ENCODE data around the gene AADACL2.
"Not testable (repeated sequence)": the region's sequence is repeated elsewhere in the genome, so short reads cannot be mapped to it uniquely, and the experiment has no call there.

The AADACL2 gene

GRCh38 chr3:151753846-151754245 lies 20.1 kb downstream of the AADACL2 start:
- in situ Hi-C loops (cut with HindIII; ENCODE audit: low sequenced_read_pairs): no loop called here
- no peak for TF ChIP-seq CTCF (IDR thresholded peaks at IDR 0.05; ENCODE audit: low read depth, low read length, missing control alignments)
- DNase-seq (ENCODE audit: low read depth): no peak
- H3K4me3 ChIP-seq (ENCODE audit: low read depth, low read length): no peak overlapping the region

- no peak for TF ChIP-seq CTCF (IDR thresholded peaks at IDR 0.05; ENCODE audit: low read depth, low read length, missing control alignments)
- no peak for DNase-seq (ENCODE audit: low read depth)
- no peak overlapping the region for H3K4me3 ChIP-seq (ENCODE audit: low read depth, low read length)
- in situ Hi-C loops (cut with HindIII; ENCODE audit: low sequenced_read_pairs): no loop called here
Measured at GRCh38 chr3:151761581-151761980, 27.9 kb downstream of the AADACL2 start.

GRCh38 chr3:151764699-151765098 lies 31.0 kb downstream of the AADACL2 start:
- DNase-seq (ENCODE audit: low read depth); H3K4me3 ChIP-seq (ENCODE audit: low read depth, low read length); in situ Hi-C loops (cut with HindIII; ENCODE audit: low sequenced_read_pairs): not testable (repeated sequence)

- H3K4me3 ChIP-seq (ENCODE audit: low read depth, low read length): no peak overlapping the region
- in situ Hi-C loops (cut with HindIII; ENCODE audit: low sequenced_read_pairs): no loop called here
- no peak for TF ChIP-seq CTCF (IDR thresholded peaks at IDR 0.05; ENCODE audit: low read depth, low read length, missing control alignments)
- DNase-seq (ENCODE audit: low read depth): no peak
Measured at GRCh38 chr3:151765685-151766084, 32.0 kb downstream of the AADACL2 start.

GRCh38 chr3:151766454-151766853 lies 32.7 kb downstream of the AADACL2 start:
- in situ Hi-C loops (cut with HindIII; ENCODE audit: low sequenced_read_pairs): no loop called here
- no peak overlapping the region for H3K4me3 ChIP-seq (ENCODE audit: low read depth, low read length)
- no peak for TF ChIP-seq CTCF (IDR thresholded peaks at IDR 0.05; ENCODE audit: low read depth, low read length, missing control alignments)
- no peak for DNase-seq (ENCODE audit: low read depth)

GRCh38 chr3:151768393-151768930 lies 34.7 kb downstream of the AADACL2 start:
- H3K4me3 ChIP-seq (ENCODE audit: low read depth, low read length): no peak overlapping the region
- in situ Hi-C loops (cut with HindIII; ENCODE audit: low sequenced_read_pairs): no loop called here
- TF ChIP-seq CTCF (IDR thresholded peaks at IDR 0.05; ENCODE audit: low read depth, low read length, missing control alignments): no peak
- no peak for DNase-seq (ENCODE audit: low read depth)

GRCh38 chr3:151769175-151769574 lies 35.4 kb downstream of the AADACL2 start:
- no peak for TF ChIP-seq CTCF (IDR thresholded peaks at IDR 0.05; ENCODE audit: low read depth, low read length, missing control alignments)
- in situ Hi-C loops (cut with HindIII; ENCODE audit: low sequenced_read_pairs): no loop called here
- no peak overlapping the region for H3K4me3 ChIP-seq (ENCODE audit: low read depth, low read length)
- DNase-seq (ENCODE audit: low read depth): no peak

Data from astrocyte of the cerebellum (primary cell).